Central memory CD8-positive, alpha-beta T cell (primary cell): ENCODE results near the gene IGIP.

ENCODE experiments used
- ATAC-seq: fragments of 150-1000 bp; cut with Tn5 transposase; replicated peaks from 2 replicates; pipeline ENCODE4 v1.10.0; 2022; ENCODE audit warnings: mild to moderate bottlenecking, moderate FRiP score, moderate number of reproducible peaks; ENCODE audit not compliant: poor library complexity, severe bottlenecking; ENCODE audit errors: extremely low read depth
- DNase-seq, 2 donors: peaks; one replicate each; pipeline ENCODE4 v3.0.0; 2021; ENCODE audit warnings: low spot score in 2 of 2
- H3K27ac Mint-ChIP-seq: one replicate; pipeline ENCODE4 v1.8.0; 2022; ENCODE audit warnings: low read depth, mild to moderate bottlenecking, moderate library complexity, mixed read lengths
- H3K27me3 Mint-ChIP-seq: one replicate; pipeline ENCODE4 v1.8.0; 2022; ENCODE audit warnings: mixed read lengths
- H3K36me3 Mint-ChIP-seq: one replicate; pipeline ENCODE4 v1.8.0; 2022; ENCODE audit warnings: mild to moderate bottlenecking, moderate library complexity, mixed read lengths; ENCODE audit not compliant: insufficient read depth
- H3K4me1 Mint-ChIP-seq: one replicate; pipeline ENCODE4 v1.8.0; 2022; ENCODE audit warnings: mixed read lengths
- H3K4me3 Mint-ChIP-seq: one replicate; pipeline ENCODE4 v1.8.0; 2022; ENCODE audit warnings: mild to moderate bottlenecking, moderate library complexity, mixed read lengths
- H3K9me3 Mint-ChIP-seq: one replicate; pipeline ENCODE4 v1.8.0; 2022; ENCODE audit warnings: mixed read lengths

Gene IGIP

GRCh38 chr5:140134277-140134935 is 8.7 kb downstream of the IGIP start:
- H3K4me1 Mint-ChIP-seq, result peaks cover 46% of the 10 kb centered on the region
- no peak overlapping the region for H3K27ac Mint-ChIP-seq
- no peak for ATAC-seq
- H3K27me3 Mint-ChIP-seq, result no peaks in the 10 kb centered on the region
- peaks cover 1% of the 10 kb centered on the region for H3K36me3 Mint-ChIP-seq
- no peaks in the 10 kb centered on the region for H3K9me3 Mint-ChIP-seq
- DNase-seq, result no peak
- no peak overlapping the region for H3K4me3 Mint-ChIP-seq

DNA sequence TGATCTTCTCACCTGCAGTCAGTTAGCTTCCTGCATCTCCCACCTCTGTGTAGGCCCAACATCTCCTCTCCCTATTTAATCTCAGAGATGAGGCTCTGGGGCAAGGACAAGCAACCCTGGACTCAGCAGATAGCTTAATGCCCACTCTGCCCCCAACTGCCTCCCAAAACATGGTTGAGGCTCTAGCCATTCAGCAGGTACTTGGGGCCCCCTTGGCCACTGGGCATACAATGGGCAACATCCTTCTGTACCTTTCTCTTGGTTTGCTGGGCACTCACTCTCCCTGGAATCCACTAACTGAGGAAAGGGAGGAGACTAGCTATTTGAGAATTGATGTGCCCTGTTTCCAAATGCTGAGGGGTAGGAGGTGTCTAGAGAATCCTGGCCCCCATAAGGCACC is 9.4 kb downstream of the IGIP start:
- Mint-ChIP-seq H3K4me1 (peaks cover 47% of the 10 kb centered on the region), H3K9me3 (no peaks in the 10 kb centered on the region), H3K27me3 (no peaks in the 10 kb centered on the region), H3K4me3 (no peak overlapping the region), H3K27ac (no peak overlapping the region), H3K36me3 (peaks cover 1% of the 10 kb centered on the region)
- ATAC-seq, result no peak
- peak in 1 of 2 donors; percentile 5 for DNase-seq

DNA sequence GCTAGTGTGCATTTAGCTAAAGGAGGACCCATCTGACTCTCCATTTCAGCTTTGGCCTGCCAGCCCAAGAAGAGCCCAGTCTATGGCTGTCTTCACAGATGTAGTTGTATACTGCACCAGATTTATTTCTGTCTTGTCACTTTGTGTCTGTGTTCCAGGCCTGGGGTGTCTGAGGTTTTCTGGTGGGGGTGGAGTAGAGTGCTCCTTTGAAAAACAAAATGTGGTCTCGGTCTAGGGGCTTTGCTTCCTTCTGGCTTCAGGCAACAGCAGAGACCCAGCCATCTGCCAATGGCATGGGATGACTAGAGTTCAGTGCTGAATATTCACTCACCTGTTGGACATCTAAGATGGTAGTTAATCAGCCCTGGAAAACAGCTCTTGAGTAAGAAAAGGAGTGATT is 10.9 kb downstream of the IGIP start:
- no peak overlapping the region for H3K27ac Mint-ChIP-seq
- no peak overlapping the region for H3K4me3 Mint-ChIP-seq
- H3K27me3 Mint-ChIP-seq, result no peaks in the 10 kb centered on the region
- H3K4me1 Mint-ChIP-seq, result peaks cover 46% of the 10 kb centered on the region
- H3K9me3 Mint-ChIP-seq, result no peaks in the 10 kb centered on the region
- ATAC-seq (no peak), DNase-seq (no peak)
- peaks cover 1% of the 10 kb centered on the region for H3K36me3 Mint-ChIP-seq

DNA sequence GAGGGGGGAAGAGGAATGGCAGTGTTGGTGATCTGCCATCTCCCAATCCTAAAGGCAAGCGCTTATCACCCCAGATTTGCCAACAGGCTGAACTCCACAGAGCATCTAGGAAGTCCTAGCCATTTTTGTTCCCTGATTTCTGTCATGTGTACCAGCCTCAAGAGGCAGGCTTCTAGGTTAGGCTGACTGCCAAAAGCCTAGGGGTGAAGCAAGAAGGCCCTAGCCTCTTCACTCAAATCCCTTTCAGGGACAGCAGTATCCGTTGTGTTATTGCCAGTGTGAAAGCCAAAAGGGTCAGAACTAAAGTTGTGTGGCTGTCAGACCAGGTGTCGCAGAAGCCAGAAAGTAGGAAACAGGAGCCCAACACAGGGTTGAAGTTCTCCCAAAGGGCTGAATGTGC is 14.7 kb downstream of the IGIP start:
- Mint-ChIP-seq H3K4me1 (peaks cover 36% of the 10 kb centered on the region), H3K27me3 (peaks cover 10% of the 10 kb centered on the region), H3K36me3 (no peaks in the 10 kb centered on the region), H3K27ac (no peak overlapping the region), H3K4me3 (no peak overlapping the region), H3K9me3 (no peaks in the 10 kb centered on the region)
- DNase-seq (no peak), ATAC-seq (no peak)

- peaks cover 14% of the 10 kb centered on the region for H3K27me3 Mint-ChIP-seq
- H3K4me3 Mint-ChIP-seq, result no peak overlapping the region
- no peaks in the 10 kb centered on the region for H3K36me3 Mint-ChIP-seq
- ATAC-seq (no peak), DNase-seq (no peak)
- no peaks in the 10 kb centered on the region for H3K9me3 Mint-ChIP-seq
- H3K4me1 Mint-ChIP-seq, result peaks cover 34% of the 10 kb centered on the region
- no peak overlapping the region for H3K27ac Mint-ChIP-seq
These were observed 15.5 kb downstream of the IGIP start for GRCh38 chr5:140141241-140141640.

DNA sequence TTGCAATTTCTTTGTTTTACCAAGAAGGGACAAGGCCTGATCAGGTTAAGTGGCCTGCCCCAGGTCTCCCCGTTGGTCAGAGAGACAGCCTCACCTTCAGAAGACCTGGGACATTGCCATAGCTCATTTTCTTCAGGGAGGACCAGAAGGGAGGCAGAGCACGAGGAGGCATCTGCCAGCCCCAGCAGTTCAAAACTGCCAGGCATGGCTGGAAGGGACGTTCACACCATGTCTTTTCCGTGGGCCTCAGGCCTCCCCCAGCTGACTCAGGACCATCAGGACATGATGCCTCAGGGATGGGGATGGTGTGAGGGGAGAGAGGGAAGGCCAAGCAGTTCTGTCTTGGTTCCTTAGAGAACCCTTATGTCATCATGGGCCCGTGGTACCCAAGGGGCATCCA is 16.5 kb downstream of the IGIP start:
- H3K36me3 Mint-ChIP-seq, result no peaks in the 10 kb centered on the region
- ATAC-seq, result no peak
- DNase-seq, result no peak
- no peak overlapping the region for H3K27ac Mint-ChIP-seq
- H3K9me3 Mint-ChIP-seq, result no peaks in the 10 kb centered on the region
- H3K27me3 Mint-ChIP-seq, result peaks cover 14% of the 10 kb centered on the region
- H3K4me1 Mint-ChIP-seq, result peaks cover 34% of the 10 kb centered on the region
- H3K4me3 Mint-ChIP-seq, result no peak overlapping the region

DNA sequence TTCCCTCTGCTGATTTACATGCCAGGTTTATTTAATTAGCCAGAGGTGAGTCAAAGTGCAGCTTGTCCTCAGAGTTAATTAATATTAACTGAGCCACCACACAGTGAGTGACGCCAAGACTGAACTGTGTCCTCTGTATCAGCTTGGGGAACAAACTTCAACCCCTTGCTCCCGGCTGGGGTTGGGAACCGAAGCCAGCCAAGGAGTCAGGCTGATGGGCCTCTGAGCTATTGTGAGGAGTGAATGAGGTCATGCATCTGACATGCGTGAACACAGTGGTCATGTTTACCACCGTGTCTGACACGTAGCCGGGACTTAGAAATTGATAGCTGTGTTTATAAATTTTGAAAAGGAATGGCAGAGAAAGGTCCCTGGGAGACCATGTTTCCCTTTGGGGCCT is 17.1 kb downstream of the IGIP start:
- Mint-ChIP-seq H3K27ac (no peak overlapping the region), H3K4me1 (peaks cover 30% of the 10 kb centered on the region), H3K9me3 (no peaks in the 10 kb centered on the region), H3K36me3 (no peaks in the 10 kb centered on the region), H3K4me3 (no peak overlapping the region), H3K27me3 (peaks cover 14% of the 10 kb centered on the region)
- no peak for DNase-seq
- ATAC-seq, result no peak

GRCh38 chr5:140143521-140144258 is 18.0 kb downstream of the IGIP start:
- Mint-ChIP-seq H3K4me1 (peaks cover 28% of the 10 kb centered on the region), H3K9me3 (no peaks in the 10 kb centered on the region), H3K27me3 (peaks cover 14% of the 10 kb centered on the region), H3K27ac (no peak overlapping the region), H3K36me3 (no peaks in the 10 kb centered on the region), H3K4me3 (no peak overlapping the region)
- ATAC-seq (no peak), DNase-seq (no peak)

- DNase-seq, result no peak
- no peak for ATAC-seq
- Mint-ChIP-seq H3K9me3 (no peaks in the 10 kb centered on the region), H3K4me3 (peak overlapping the region; percentile 29), H3K4me1 (peaks cover 26% of the 10 kb centered on the region), H3K27ac (peak overlapping the region; percentile 69), H3K36me3 (no peaks in the 10 kb centered on the region), H3K27me3 (peaks cover 14% of the 10 kb centered on the region)
These were observed 19.5 kb downstream of the IGIP start for GRCh38 chr5:140145256-140145655.

DNA sequence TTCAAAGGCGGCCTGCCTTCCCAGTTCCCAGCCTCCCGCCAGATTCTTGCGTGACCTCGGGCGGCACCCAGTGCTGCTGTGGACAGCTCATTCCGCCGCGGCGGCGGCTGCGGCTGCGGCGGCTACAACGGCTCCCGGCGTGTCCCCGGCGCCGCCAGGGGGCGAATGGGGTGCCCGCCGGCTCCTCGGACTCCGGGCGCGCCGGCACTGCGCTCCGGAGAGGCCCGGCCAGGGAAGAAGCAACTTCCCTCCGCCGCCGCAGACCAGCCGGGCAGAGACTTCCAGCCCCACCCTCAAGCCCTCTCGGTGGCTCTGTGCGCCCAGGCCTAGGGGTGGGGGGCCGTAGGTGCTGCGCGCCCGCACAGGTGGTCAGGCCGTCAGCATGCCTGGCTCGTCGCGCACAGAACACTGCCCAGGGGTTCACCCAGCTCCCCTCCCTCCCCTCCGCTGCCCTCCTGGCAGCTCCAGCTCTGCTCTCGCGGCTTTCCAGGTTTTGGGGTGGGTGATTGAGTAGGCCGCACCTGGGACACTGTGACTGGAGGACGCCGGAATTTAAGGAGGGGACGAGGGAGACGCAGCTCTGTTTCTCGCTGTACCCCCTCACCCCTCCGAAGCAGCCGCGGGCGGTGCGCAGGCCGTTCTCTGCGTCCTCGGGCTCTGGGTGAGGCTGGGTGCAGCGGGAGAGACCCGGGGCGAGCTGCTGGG is 20.2 kb downstream of the IGIP start:
- DNase-seq, result peak in 1 of 2 donors; percentile 38
- Mint-ChIP-seq H3K4me1 (peaks cover 23% of the 10 kb centered on the region), H3K27me3 (peaks cover 14% of the 10 kb centered on the region), H3K9me3 (no peaks in the 10 kb centered on the region), H3K4me3 (peak overlapping the region; percentile 29), H3K36me3 (no peaks in the 10 kb centered on the region), H3K27ac (no peak overlapping the region)
- peak; percentile 63 for ATAC-seq

- H3K27ac Mint-ChIP-seq, result no peak overlapping the region
- H3K4me3 Mint-ChIP-seq, result peak overlapping the region; percentile 4
- peaks cover 14% of the 10 kb centered on the region for H3K27me3 Mint-ChIP-seq
- peaks cover 23% of the 10 kb centered on the region for H3K4me1 Mint-ChIP-seq
- DNase-seq, result no peak
- ATAC-seq, result no peak
- H3K9me3 Mint-ChIP-seq, result no peaks in the 10 kb centered on the region
- no peaks in the 10 kb centered on the region for H3K36me3 Mint-ChIP-seq
These were observed 20.7 kb downstream of the IGIP start for GRCh38 chr5:140146523-140146842.

- H3K4me1 Mint-ChIP-seq, result peaks cover 28% of the 10 kb centered on the region
- H3K27me3 Mint-ChIP-seq, result peaks cover 14% of the 10 kb centered on the region
- H3K4me3 Mint-ChIP-seq, result no peak overlapping the region
- no peak for DNase-seq
- no peaks in the 10 kb centered on the region for H3K9me3 Mint-ChIP-seq
- no peak for ATAC-seq
- H3K27ac Mint-ChIP-seq, result no peak overlapping the region
- no peaks in the 10 kb centered on the region for H3K36me3 Mint-ChIP-seq
These were observed 21.7 kb downstream of the IGIP start for GRCh38 chr5:140147460-140147859.

GRCh38 chr5:140148508-140148907 is 22.8 kb downstream of the IGIP start:
- ATAC-seq (no peak), DNase-seq (no peak)
- no peaks in the 10 kb centered on the region for H3K9me3 Mint-ChIP-seq
- peaks cover 27% of the 10 kb centered on the region for H3K4me1 Mint-ChIP-seq
- no peak overlapping the region for H3K27ac Mint-ChIP-seq
- peaks cover 14% of the 10 kb centered on the region for H3K27me3 Mint-ChIP-seq
- H3K4me3 Mint-ChIP-seq, result no peak overlapping the region
- H3K36me3 Mint-ChIP-seq, result peaks cover 2% of the 10 kb centered on the region
